Adrenal gland (tissue), 12 donors: ENCODE measurements around the gene GRPR. TPM values are rescaled to one million over a fixed set of nuclear protein-coding genes. Genes with fewer than 3 reads are reported as not detected.

ENCODE experiments used
- DNase-seq, 7 donors: peaks; one replicate each; pipeline ENCODE4 v3.0.0-alpha.2; 2019 to 2020
- H3K27ac ChIP-seq, 5 donors: fragments of 200-600 bp; sonication (generic) in 4 of 5; 1 replicate in 3 of 5; 2 replicates in 2 of 5; pipeline versions ENCODE4 v1.5.1 to v1.8.0; 2016 to 2020; ENCODE audit warnings: mild to moderate bottlenecking in 1 of 5
- H3K27me3 ChIP-seq: fragments of 200-600 bp; 2 replicates; pipeline ENCODE4 v1.8.0; 2021
- H3K36me3 ChIP-seq, 2 donors: fragments of 200-600 bp; replicated peaks in 1 of 2; 1 replicate in 1 of 2; 2 replicates in 1 of 2; pipeline versions ENCODE4 v1.5.1 to v1.8.0; 2018 to 2022
- H3K4me1 ChIP-seq, 2 donors: fragments of 200-600 bp; replicated peaks in 1 of 2; 1 replicate in 1 of 2; 2 replicates in 1 of 2; pipeline versions ENCODE4 v1.5.1 to v1.8.0; 2018 to 2021
- H3K4me3 ChIP-seq, 4 donors: fragments of 200-600 bp; sonication (generic) in 3 of 4; one replicate each; pipeline ENCODE4 v1.5.1; 2016 to 2018
- H3K9me3 ChIP-seq, 3 donors: fragments of 200-600 bp; sonication (generic) in 1 of 3; replicated peaks in 1 of 3; 1 replicate in 2 of 3; 2 replicates in 1 of 3; pipeline versions ENCODE4 v1.5.1 to v1.8.0; 2016 to 2021
- CTCF ChIP-seq, 6 experiments: fragments of 450-650 bp in 4 of 6; fragments of 200-600 bp in 2 of 6; sonication (generic) in 1 of 6; IDR thresholded peaks; 1 replicate in 5 of 6; 2 replicates in 1 of 6; pipeline versions ENCODE4 v1.5.1 to v1.8.0; 2016 to 2021; ENCODE audit warnings: antibody characterized with exemption in 6 of 6, mild to moderate bottlenecking in 2 of 6, moderate library complexity in 1 of 6
- POLR2A ChIP-seq, 2 donors: fragments of 450-650 bp; IDR thresholded peaks; one replicate each; pipeline ENCODE4 v1.6.1; 2017; ENCODE audit warnings: antibody characterized with exemption in 2 of 2, mild to moderate bottlenecking in 2 of 2, moderate library complexity in 1 of 2
- WGBS, 4 donors: extraction: QIAGEN DNeasy Blood & Tissue Kit in 2 of 4; methylation state at CpG; one replicate each; pipeline versions ENCODE4 v1.1.5 to v1.1.7; 2013 to 2017; 5-methylcytosine and 5-hydroxymethylcytosine counted together
- intact Hi-C, 2 donors: fragments of 100-400 bp; cut with DNase I; formaldehyde crosslinking; loops; one replicate each; pipeline versions ENCODE4 v1.14.1 to v1.15.0; 2022 to 2023
- polyA plus RNA-seq, 3 donors: library from polyadenylated mRNA; stranded (reverse); fragments of 200-250 nt in 2 of 3; fragments of 350-450 nt in 1 of 3; fragmentation: Illumina TruSeq in 1 of 3; extraction: RNeasy Lipid Tissue Mini Kit (QIAGEN cat#74804) in 1 of 3; gene quantifications; one replicate each; pipeline ENCODE4 v1.2.3, GENCODE V29; 2013 to 2014
- total RNA-seq, 9 donors: library from RNA; depleted of rRNA in 4 of 9; stranded (reverse); fragments of >200 nt in 4 of 9; fragments of 120-200 nt in 1 of 9; fragmentation: NEBNext Ultra II Directional in 1 of 9; extraction: Animal tissue kit (Norgen Biotek cat#: 25700) in 1 of 9; gene quantifications; one replicate each; pipeline versions ENCODE4 v1.1.0 to v1.2.4, GENCODE V29; 2013 to 2023
- donor health status: healthy with polysubstance abuse.
- donor health status: Bipolar disorder and iron deficiency.
- donor health status: DM: yes; HTN: yes; CAD: no.
- donor health status: DM: no; HTN: no; CAD: no.
- donor health status: DM: no; HTN: no; CAD: no.
- donor health status: DM: yes; HTN: yes; CAD: no.

Gene GRPR
- total and polyA plus RNA-seq, 12 donors: 0.06 to 0.85 (median 0.16) TPM; not detected in 4

GRCh38 chrX:16096141-16096540, 27.2 kb upstream of the GRPR start:
- intact Hi-C loops: no loop called here
- no peak for TF ChIP-seq POLR2A (IDR thresholded peaks at IDR 0.05)
- TF ChIP-seq CTCF (IDR thresholded peaks at IDR 0.05): no peak
- WGBS, 4 donors: 39 to 80% (median 52%) methylated on average over 2 to 3 of the region's 3 CpGs
- Histone ChIP-seq H3K4me3 (no peak overlapping the region), H3K27me3 (peaks cover 7% of the 10 kb centered on the region), H3K27ac (no peak overlapping the region), H3K9me3 (no peaks in the 10 kb centered on the region), H3K36me3 (no peaks in the 10 kb centered on the region), H3K4me1 (no peaks in the 10 kb centered on the region)
- DNase-seq: no peak

- Histone ChIP-seq H3K4me1 (no peaks in the 10 kb centered on the region), H3K9me3 (no peaks in the 10 kb centered on the region), H3K4me3 (no peak overlapping the region), H3K36me3 (no peaks in the 10 kb centered on the region), H3K27ac (no peak overlapping the region), H3K27me3 (peaks cover 7% of the 10 kb centered on the region)
- TF ChIP-seq CTCF (IDR thresholded peaks at IDR 0.05) (no peak), POLR2A (IDR thresholded peaks at IDR 0.05) (no peak)
- 41 to 56% (median 46%) methylated on average over 4 of the region's 4 CpGs for WGBS, 4 donors
- peak in 2 of 7 donors; percentile 3 to 48 for DNase-seq
- intact Hi-C loops: no loop called here
Measured at GRCh38 chrX:16100673-16101072, 22.7 kb upstream of the GRPR start.

- no peak for DNase-seq
Measured at GRCh38 chrX:16101581-16101980, 21.8 kb upstream of the GRPR start.

DNA sequence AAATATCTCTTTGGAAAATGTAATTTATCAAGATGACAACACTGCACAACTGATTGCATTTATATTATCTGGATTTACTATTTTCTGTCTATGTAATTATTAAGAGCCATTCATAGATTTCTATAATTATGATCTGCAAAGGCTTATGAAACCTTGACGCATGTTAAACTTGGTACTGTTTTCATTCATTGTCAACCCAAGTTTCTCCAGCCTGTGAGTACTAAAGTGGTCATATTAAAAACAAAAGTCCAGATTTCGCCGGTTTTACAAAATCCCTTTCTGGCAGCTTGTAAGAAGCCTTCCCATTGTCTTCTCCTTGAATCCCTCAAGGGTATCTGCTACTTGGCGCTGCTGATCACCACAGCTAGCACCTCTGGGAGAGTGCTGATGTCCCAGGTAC, 19.7 kb upstream of the GRPR start:
- Histone ChIP-seq H3K27me3 (peaks cover 2% of the 10 kb centered on the region), H3K36me3 (no peaks in the 10 kb centered on the region), H3K4me3 (no peak overlapping the region), H3K9me3 (no peaks in the 10 kb centered on the region), H3K4me1 (no peaks in the 10 kb centered on the region), H3K27ac (no peak overlapping the region)
- TF ChIP-seq CTCF (IDR thresholded peaks at IDR 0.05) (no peak), POLR2A (IDR thresholded peaks at IDR 0.05) (no peak)
- 88 to 98% (median 94%) methylated on average over 4 of the region's 4 CpGs for WGBS, 4 donors
- intact Hi-C loops: no loop called here
- no peak for DNase-seq

More at GRCh38 chrX:16101581-16101980, 21.8 kb upstream of the GRPR start:
- H3K36me3 ChIP-seq: no peaks in the 10 kb centered on the region
- WGBS, 4 donors: 65 to 76% (median 72%) methylated on average over 2 of the region's 2 CpGs
- H3K4me3 ChIP-seq: no peak overlapping the region
- H3K9me3 ChIP-seq: no peaks in the 10 kb centered on the region
- TF ChIP-seq POLR2A (IDR thresholded peaks at IDR 0.05) (no peak), CTCF (IDR thresholded peaks at IDR 0.05) (no peak)
- H3K4me1 ChIP-seq: no peaks in the 10 kb centered on the region
- intact Hi-C loops: no loop called here
- no peak overlapping the region for H3K27ac ChIP-seq
- peaks cover 7% of the 10 kb centered on the region for H3K27me3 ChIP-seq
